Osteocyte (in vitro differentiated cells): Measurements from ENCODE around the gene NCAPH2. TPM values are rescaled to one million over a fixed set of nuclear protein-coding genes. Genes with fewer than 3 reads are reported as not detected.

Experiments used
- DNase-seq: peaks from one replicate; pipeline ENCODE4 v3.0.0; 2021; ENCODE audit warnings: mixed read lengths; ENCODE audit not compliant: unreplicated experiment; ENCODE audit errors: extremely low spot score
- H3K27ac Mint-ChIP-seq: one replicate; pipeline ENCODE4 v1.8.0; 2021; ENCODE audit warnings: mild to moderate bottlenecking, mixed read lengths; ENCODE audit not compliant: unreplicated experiment
- H3K27me3 Mint-ChIP-seq: one replicate; pipeline ENCODE4 v1.8.0; 2021; ENCODE audit warnings: mixed read lengths; ENCODE audit not compliant: unreplicated experiment
- H3K36me3 Mint-ChIP-seq: one replicate; pipeline ENCODE4 v1.8.0; 2021; ENCODE audit warnings: mixed read lengths; ENCODE audit not compliant: unreplicated experiment
- H3K4me1 Mint-ChIP-seq: one replicate; pipeline ENCODE4 v1.8.0; 2021; ENCODE audit warnings: mixed read lengths; ENCODE audit not compliant: unreplicated experiment
- H3K4me3 Mint-ChIP-seq: one replicate; pipeline ENCODE4 v1.8.0; 2021; ENCODE audit warnings: mild to moderate bottlenecking, moderate library complexity, mixed read lengths; ENCODE audit not compliant: unreplicated experiment
- H3K9me3 Mint-ChIP-seq: one replicate; pipeline ENCODE4 v1.8.0; 2021; ENCODE audit warnings: mixed read lengths; ENCODE audit not compliant: unreplicated experiment
- total RNA-seq: library from RNA; stranded (reverse); gene quantifications from 2 replicates; pipeline ENCODE4 v1.2.1, GENCODE V29; 2021
- TF ChIP-seq, protein P1 (sequence below): fragments of 200-600 bp; sonication (generic); IDR thresholded peaks from 2 replicates; pipeline ENCODE4 v1.5.0; 2021; ENCODE audit warnings: antibody characterized with exemption, mild to moderate bottlenecking, moderate library complexity

Gene NCAPH2
- total RNA-seq, 1 donor from 2014 or later: 47.0 TPM

DNA sequence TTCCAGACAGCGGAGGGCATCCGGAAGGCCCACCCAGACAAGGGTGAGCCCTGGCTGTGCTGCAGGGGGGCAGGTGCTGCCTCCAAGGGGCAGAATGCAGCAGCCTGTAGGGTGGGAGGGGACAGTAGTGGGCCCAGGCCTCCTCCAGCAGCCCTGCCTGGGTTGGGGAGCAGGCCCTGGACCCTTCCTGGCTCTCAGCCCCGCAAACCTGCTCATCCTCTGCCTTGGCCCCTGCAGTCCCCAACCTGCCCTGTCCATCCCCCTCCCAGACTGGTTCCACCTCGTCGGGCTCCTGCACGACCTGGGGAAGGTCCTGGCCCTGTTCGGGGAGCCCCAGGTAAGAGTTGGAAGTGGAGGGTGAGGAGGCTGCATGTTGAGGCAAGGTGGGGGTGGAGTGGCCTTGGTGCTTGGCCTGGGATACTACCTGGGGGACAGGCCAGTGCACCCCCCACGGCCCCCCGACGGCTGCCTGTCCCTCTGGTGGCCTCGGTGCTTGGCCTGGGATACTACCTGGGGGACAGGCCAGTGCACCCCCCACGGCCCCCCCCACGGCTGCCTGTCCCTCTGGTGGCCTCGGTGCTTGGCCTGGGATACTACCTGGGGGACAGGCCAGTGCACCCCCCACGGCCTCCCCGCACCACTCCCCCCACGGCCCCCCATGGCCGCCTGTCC is 19.9 kb upstream of the NCAPH2 start:
- Mint-ChIP-seq H3K27ac (no peak overlapping the region), H3K4me3 (no peak overlapping the region), H3K36me3 (peaks cover 2% of the 10 kb centered on the region), H3K27me3 (no peaks in the 10 kb centered on the region), H3K4me1 (peaks cover 10% of the 10 kb centered on the region), H3K9me3 (no peaks in the 10 kb centered on the region)
- no peak for DNase-seq
- TF ChIP-seq, protein P1, sequence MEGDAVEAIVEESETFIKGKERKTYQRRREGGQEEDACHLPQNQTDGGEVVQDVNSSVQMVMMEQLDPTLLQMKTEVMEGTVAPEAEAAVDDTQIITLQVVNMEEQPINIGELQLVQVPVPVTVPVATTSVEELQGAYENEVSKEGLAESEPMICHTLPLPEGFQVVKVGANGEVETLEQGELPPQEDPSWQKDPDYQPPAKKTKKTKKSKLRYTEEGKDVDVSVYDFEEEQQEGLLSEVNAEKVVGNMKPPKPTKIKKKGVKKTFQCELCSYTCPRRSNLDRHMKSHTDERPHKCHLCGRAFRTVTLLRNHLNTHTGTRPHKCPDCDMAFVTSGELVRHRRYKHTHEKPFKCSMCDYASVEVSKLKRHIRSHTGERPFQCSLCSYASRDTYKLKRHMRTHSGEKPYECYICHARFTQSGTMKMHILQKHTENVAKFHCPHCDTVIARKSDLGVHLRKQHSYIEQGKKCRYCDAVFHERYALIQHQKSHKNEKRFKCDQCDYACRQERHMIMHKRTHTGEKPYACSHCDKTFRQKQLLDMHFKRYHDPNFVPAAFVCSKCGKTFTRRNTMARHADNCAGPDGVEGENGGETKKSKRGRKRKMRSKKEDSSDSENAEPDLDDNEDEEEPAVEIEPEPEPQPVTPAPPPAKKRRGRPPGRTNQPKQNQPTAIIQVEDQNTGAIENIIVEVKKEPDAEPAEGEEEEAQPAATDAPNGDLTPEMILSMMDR: no peak

DNA sequence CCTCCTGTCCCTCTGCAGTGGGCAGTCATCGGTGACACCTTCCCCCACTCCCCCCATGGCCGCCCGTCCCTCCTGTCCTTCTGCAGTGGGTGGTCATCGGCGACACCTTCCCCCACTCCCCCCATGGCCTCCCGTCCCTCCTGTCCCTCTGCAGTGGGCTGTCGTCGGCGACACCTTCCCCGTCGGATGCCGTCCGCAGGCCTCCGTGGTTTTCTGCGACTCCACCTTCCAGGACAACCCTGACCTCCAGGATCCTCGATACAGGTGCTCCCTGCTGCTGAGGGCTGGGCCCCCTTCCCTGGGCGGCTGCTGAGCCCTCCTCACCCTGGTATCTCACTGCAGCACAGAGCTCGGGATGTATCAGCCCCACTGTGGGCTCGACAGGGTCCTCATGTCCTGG is 19.1 kb upstream of the NCAPH2 start:
- TF ChIP-seq, protein P1: no peak
- Mint-ChIP-seq H3K4me1 (peaks cover 9% of the 10 kb centered on the region), H3K27ac (no peak overlapping the region), H3K27me3 (no peaks in the 10 kb centered on the region), H3K36me3 (peaks cover 2% of the 10 kb centered on the region), H3K4me3 (no peak overlapping the region), H3K9me3 (no peaks in the 10 kb centered on the region)
- DNase-seq: no peak

DNA sequence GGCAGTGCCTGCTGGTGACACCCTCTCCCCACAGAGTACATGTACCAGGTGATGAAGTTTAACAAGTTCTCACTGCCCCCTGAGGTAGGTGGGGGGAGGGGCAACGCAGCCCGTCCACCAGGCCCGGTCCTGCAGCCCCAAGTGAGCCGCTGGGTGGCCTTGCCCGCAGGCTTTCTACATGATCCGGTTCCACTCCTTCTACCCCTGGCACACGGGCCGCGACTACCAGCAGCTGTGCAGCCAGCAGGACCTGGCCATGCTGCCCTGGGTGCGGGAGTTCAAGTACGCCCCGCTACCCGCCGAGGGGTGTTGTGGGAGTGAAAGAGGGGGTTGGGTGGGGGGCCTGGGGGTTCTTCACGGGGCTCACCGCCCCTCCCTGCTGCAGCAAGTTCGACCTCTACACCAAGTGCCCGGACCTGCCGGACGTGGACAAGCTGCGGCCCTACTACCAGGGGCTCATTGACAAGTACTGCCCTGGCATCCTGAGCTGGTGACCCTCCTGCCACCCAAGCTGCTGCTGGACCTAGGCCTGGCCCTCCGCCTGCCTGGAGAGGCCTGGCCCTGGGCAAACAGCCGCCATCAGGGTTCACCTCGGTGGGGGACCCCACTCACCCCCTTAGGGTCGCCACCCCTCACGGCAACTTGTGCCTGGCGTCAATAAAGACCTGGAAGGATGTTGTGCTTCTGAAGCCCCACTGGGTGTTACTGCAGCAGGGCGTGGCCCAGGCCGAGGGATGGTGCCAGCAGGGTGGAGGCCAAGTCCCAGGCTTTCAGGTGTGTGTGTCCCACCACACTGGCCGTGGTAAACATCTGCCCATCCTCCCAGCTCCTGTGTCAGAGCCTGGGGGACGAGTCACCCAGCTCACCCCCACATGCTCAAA is 18.4 kb upstream of the NCAPH2 start:
- no peaks in the 10 kb centered on the region for H3K9me3 Mint-ChIP-seq
- TF ChIP-seq, protein P1: no peak
- H3K4me1 Mint-ChIP-seq: peaks cover 9% of the 10 kb centered on the region
- H3K27me3 Mint-ChIP-seq: no peaks in the 10 kb centered on the region
- no peak overlapping the region for H3K27ac Mint-ChIP-seq
- DNase-seq: no peak
- H3K36me3 Mint-ChIP-seq: no peaks in the 10 kb centered on the region
- H3K4me3 Mint-ChIP-seq: no peak overlapping the region

DNA sequence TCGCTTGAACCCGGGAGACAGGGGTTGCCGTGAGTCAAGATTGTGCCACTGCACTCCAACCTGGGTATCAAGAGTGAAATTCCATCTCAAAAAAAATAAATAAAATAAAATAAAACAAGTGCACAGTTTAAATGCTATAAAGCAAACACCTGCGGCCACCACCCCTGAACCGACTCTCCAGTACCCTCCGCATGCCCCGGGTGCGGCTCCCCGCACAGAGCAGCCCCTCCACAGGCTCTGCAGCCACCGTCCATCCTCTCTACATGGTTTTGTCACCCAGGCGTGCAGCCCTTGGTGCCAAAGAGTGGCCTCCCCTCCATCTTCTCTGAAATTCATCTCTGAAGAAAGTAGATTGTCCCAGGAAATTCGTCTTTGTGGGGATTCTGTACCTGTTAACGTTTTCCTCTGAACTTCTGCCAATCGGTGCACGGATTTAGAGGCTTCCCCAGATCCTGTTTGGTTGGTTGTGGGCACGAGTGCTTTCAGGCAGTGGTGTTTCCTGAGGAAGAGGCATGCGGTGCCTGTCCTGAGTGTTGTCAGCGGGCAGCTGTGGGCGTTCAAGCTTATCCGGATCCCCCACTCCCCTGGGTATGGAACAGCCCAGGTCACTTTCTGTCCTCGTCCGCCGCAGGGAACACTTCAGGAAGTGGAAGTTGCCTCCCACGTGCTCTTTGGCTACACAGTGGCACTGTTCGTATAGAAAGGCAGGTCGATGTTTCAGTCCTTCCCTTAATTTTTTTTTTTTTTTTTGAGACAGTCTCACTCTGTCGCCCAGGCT is 17.3 kb upstream of the NCAPH2 start:
- Mint-ChIP-seq H3K4me1 (peaks cover 9% of the 10 kb centered on the region), H3K4me3 (no peak overlapping the region), H3K36me3 (no peaks in the 10 kb centered on the region), H3K27ac (no peak overlapping the region), H3K9me3 (no peaks in the 10 kb centered on the region), H3K27me3 (no peaks in the 10 kb centered on the region)
- TF ChIP-seq, protein P1: no peak
- no peak for DNase-seq
